ENCODE data around the gene PSMC3. TPM values are rescaled to one million over a fixed set of nuclear protein-coding genes. Genes with fewer than 3 reads are reported as not detected.

The PSMC3 gene
- total RNA-seq, 2 donors from 2014 or later = 126 to 134 TPM

DNA sequence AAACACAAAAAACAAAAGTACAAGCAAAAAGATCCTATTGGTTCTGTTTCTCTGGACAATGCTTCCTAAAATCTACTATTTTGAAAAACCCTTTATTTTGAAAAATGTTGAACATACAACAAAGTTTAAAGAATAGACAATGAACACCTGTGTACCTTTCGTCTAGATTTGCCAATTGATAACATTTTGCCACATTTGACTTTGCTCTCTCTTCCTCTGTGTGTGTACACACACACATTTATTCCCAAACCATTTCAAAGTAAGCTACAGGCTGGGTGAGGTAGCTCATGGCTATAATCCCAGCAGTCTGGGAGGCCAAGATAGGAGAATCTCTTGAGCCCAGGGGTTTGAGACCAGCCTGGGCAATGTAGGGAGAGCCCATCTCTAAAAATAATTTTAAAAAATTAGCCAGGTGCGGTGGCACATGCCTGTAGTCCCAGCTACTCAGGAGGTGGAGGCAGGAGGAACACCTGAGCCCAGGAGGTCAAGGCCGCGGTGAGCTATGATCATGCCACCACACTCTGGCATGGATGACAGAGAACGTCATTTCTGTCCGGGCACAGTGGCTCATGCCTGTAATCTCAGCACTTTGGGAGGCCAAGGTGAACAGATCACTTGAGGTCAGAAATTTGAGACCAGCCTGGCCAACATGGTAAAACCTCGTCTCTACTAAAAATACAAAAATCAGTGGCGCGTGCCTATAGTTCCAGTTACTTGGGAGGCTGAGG is 5.3 kb upstream of the PSMC3 start:
- Mint-ChIP-seq H3K9me3 (no peaks in the 10 kb centered on the region), H3K27ac (no peak overlapping the region), H3K36me3 (peaks cover 0 to 2% of the 10 kb centered on the region in 2 donors)
- ATAC-seq (no peak), DNase-seq (ENCODE audit: low spot score in 2 of 2) (no peak)

DNA sequence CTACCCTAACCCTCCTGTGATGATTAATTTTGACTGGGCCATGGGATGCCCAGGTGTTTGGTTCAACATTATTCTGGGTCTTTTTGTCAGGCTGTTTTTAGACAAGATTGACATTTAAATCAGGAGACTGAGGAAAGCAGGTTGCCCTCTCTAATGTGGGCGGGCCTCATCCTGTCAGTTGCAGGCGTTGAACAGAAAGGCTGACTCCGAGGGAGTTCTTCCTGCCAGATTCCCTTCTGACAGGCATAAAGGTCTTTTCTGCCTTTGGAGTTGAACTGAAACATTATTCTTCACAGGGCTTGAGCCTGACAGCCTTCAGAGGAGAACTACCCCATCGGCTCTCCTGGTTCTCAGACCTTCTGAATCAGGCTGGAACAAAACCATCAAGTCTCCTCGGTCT is 4.3 kb upstream of the PSMC3 start:
- ATAC-seq (no peak), DNase-seq (ENCODE audit: low spot score in 2 of 2) (no peak)
- no peaks in the 10 kb centered on the region for H3K9me3 Mint-ChIP-seq
- no peak overlapping the region for H3K27ac Mint-ChIP-seq
- H3K36me3 Mint-ChIP-seq = peaks cover 10 to 12% of the 10 kb centered on the region in 2 donors

DNA sequence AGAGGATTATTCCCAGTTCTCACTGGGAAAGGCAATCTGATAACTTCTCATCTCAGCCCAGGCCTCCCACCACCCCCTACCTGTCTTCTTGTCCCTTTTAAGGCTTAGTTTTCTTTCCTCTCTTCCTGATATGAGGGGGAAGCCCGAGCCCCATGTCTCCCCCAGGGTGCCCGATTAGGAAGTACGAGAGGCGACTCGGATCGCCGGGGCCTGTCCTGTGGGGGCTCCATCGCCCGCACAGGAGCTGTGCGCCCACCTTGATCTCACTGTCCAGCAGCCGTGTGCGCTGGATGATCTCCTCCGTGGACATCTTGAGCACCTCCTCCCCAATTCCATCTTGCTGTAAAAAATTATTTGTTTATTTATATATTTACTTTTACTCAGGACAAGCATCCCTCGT is 628 bp downstream of the PSMC3 start:
- Mint-ChIP-seq H3K9me3 (no peaks in the 10 kb centered on the region), H3K36me3 (peaks cover 33 to 36% of the 10 kb centered on the region in 2 donors), H3K27ac (peak overlapping the region; percentile 99 to 100)
- DNase-seq (ENCODE audit: low spot score in 2 of 2) (no peak), ATAC-seq (no peak)

DNA sequence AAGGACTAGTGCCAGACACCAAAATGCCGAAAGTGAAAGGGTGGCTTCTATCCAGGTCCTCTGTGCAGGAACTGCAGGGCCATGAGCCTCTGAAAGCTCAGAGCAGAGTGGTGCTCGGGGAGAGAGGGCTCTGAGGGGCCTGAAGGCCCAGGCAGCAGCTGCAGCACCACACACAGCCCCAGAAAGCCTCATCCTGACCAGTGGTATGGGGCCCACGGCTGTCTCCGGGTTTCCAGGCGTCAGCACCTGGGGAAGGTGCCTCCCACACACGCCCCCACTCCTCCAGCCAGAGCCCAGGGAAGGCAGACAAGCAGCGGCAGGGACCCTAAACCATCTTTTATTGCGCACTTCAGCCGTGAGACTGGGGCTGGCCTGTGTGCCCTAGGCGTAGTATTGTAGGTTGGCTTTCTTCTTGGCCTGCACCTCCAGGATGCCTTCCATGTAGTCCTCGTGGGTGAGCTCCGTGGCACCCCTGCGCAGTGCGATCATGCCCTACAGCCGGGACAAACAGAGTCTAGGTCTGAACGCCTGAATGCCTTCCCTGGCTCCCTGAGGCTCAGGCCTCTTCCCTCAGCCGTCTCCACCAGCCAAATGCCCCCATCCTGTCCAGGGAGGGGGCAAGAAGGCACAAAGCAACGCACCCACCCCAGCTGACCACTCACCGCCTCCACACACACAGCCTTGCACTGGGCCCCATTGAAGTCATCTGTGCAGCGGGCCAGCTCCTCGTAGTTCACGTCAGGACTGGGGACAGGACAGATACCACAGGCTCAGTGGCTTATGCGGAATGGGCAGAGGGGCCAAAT is 7.6 kb downstream of the PSMC3 start:
- Mint-ChIP-seq H3K36me3 (peaks cover 8 to 23% of the 10 kb centered on the region in 2 donors), H3K27ac (peak overlapping the region; percentile 62 to 95), H3K9me3 (no peaks in the 10 kb centered on the region)
- ATAC-seq = no peak
- DNase-seq (ENCODE audit: low spot score in 2 of 2) = no peak

DNA sequence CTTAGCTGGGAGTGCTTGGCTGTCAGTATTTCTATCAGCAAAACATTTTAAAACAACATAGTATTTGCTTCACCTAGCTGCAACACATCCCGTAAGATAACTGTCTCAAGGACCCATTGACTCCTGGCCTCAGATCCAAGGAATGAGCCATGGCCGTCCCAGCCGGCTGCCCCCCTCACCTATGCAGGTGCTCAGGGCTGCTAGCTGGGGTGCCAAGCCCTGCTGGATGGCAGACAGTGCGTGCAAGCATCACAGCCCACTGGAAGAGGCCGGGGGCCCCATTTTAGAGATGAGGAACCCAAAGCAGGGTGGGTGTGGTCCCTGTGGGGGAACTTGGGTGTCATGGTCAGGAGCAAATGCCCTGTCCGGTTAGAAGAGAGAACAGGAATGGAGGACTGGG is 8.5 kb downstream of the PSMC3 start:
- Mint-ChIP-seq H3K36me3 (peaks cover 6 to 22% of the 10 kb centered on the region in 2 donors), H3K9me3 (no peaks in the 10 kb centered on the region), H3K27ac (peak overlapping the region; percentile 62 to 95)
- ATAC-seq (no peak), DNase-seq (ENCODE audit: low spot score in 2 of 2) (no peak)

DNA sequence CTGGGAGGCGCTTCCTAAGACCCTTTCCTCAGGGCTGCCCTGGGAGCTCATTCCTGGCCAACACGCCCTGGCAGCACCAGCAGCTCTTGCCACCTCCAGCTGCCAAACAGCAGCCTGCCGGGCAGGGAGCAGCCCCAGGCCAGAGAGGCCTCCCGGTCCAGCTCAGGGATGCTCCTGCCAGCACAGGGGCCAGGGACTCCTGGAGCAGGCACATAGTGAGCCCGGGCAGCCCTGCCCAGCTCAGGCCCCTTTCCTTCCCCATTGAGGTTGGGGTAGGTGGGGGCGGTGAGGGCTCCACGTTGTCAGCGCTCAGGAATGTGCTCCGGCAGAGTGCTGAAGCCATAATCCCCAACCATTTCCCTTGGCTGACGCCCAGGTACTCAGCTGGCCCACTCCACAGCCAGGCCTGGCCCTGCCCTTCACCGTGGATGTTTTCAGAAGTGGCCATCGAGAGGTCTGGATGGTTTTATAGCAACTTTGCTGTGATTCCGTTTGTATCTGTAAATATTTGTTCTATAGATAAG is 10.2 kb downstream of the PSMC3 start:
- peak; percentile 3 to 8 for ATAC-seq
- H3K36me3 Mint-ChIP-seq = peaks cover 6 to 17% of the 10 kb centered on the region in 2 donors
- peak overlapping the region; percentile 24 to 29 for H3K27ac Mint-ChIP-seq

DNA sequence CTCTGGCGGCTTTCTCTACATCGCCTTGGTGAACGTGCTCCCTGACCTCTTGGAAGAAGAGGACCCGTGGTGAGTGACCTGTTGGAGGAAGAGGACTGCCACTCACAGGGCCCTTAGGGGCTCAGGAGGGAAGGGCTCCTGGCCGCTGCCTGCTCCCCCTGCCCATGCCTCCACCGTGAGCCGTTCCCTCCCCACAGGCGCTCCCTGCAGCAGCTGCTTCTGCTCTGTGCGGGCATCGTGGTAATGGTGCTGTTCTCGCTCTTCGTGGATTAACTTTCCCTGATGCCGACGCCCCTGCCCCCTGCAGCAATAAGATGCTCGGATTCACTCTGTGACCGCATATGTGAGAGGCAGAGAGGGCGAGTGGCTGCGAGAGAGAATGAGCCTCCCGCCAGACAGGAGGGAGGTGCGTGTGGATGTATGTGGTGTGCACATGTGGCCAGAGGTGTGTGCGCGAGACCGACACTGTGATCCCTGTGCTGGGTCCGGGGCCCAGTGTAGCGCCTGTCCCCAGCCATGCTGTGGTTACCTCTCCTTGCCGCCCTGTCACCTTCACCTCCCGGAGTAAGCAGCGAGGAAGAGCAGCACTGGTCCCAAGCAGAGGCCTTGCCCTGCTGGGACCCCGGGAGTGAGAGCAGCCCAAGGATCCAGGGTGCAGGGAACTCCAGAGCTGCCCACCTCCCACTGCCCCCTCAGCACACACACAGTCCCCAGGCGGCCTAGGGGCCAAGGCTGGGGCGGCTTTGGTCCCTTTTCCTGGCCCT is 11.0 kb downstream of the PSMC3 start:
- H3K27ac Mint-ChIP-seq = peak overlapping the region in 1 of 2 donors; percentile 24
- no peaks in the 10 kb centered on the region for H3K9me3 Mint-ChIP-seq
- ATAC-seq (peak; percentile 3 to 4), DNase-seq (ENCODE audit: low spot score in 2 of 2) (no peak)
- H3K36me3 Mint-ChIP-seq = peaks cover 6 to 15% of the 10 kb centered on the region in 2 donors

More for the DNA sequence above, 10.2 kb downstream of the PSMC3 start:
- no peaks in the 10 kb centered on the region for H3K9me3 Mint-ChIP-seq
- no peak for DNase-seq (ENCODE audit: low spot score in 2 of 2)

DNA sequence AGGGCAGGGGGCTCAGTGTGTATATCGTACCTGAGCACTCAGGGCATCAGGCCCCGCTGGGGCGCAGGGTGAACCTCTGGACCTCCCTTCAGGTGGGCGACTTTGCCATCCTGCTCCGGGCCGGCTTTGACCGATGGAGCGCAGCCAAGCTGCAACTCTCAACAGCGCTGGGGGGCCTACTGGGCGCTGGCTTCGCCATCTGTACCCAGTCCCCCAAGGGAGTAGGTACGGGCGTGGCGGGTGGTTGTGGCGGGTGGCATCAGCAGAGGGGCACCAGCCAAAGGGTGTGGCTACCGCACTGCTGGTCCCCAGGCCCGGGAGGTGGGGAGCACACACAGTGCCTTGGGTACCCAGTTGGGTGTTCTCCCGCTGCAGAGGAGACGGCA is 11.6 kb downstream of the PSMC3 start:
- Mint-ChIP-seq H3K27ac (peak overlapping the region in 1 of 2 donors; percentile 68), H3K36me3 (peaks cover 0 to 9% of the 10 kb centered on the region in 2 donors), H3K9me3 (no peaks in the 10 kb centered on the region)
- ATAC-seq = peak in 1 of 2 donors; percentile 3
- DNase-seq (ENCODE audit: low spot score in 2 of 2) = no peak

DNA sequence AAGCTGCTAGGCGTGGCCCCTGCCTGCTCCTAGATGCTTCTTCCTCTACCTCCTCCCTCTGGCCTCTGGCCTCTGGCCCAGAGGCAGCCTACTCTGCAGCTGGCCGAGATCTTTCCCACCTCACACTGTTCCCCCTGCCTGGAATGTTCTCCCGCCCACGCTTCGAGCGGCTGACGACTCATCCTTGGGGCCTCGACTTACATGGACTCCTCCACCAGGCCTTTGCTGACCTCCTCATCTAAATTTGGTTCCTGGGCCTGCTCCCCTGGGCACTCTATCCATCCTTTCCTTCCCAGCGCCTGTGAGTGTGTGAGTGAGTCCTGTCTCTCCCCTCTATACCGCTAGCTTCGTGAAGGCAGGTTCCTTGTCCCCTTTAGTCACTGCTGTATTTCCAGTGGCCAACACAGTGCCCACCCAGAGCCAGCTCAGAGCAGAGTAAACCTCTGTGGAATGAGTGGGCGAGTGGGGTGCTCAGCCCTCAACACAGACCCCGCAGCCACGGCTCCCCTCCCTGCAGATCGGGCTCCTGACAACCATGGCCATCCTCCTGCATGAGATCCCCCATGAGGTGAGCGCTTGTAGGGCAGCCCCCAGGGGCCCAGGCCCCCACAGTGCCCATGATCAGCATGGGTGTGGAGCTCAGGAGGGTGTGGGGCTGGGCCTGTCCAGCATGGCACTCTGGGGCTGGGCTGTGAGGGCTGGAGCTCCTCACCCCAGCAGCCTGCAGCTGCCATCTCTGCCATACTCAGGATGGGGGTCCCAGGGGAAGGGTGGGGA is 12.1 kb downstream of the PSMC3 start:
- DNase-seq (ENCODE audit: low spot score in 2 of 2) (no peak), ATAC-seq (peak in 1 of 2 donors; percentile 15)
- H3K9me3 Mint-ChIP-seq = no peaks in the 10 kb centered on the region
- H3K27ac Mint-ChIP-seq = peak overlapping the region in 1 of 2 donors; percentile 68
- H3K36me3 Mint-ChIP-seq = peaks cover 0 to 8% of the 10 kb centered on the region in 2 donors

DNA sequence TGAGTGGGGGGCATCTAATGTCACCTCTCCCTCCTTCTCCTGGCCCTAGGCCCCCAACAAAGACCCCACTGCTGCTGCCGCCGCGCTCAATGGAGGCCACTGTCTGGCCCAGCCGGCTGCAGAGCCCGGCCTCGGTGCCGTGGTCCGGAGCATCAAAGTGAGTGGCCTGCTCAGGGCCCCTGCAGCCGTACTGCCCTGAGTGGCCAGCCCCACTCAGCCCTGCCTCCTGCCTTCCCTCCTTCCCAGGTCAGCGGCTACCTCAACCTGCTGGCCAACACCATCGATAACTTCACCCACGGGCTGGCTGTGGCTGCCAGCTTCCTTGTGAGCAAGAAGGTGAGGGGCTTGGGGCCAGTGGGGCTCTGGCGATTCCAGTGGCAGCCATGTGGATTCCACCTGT is 12.9 kb downstream of the PSMC3 start:
- no peaks in the 10 kb centered on the region for H3K9me3 Mint-ChIP-seq
- DNase-seq (ENCODE audit: low spot score in 2 of 2) = no peak
- no peak for ATAC-seq
- peak overlapping the region in 1 of 2 donors; percentile 68 for H3K27ac Mint-ChIP-seq
- H3K36me3 Mint-ChIP-seq = peaks cover 0 to 8% of the 10 kb centered on the region in 2 donors

DNA sequence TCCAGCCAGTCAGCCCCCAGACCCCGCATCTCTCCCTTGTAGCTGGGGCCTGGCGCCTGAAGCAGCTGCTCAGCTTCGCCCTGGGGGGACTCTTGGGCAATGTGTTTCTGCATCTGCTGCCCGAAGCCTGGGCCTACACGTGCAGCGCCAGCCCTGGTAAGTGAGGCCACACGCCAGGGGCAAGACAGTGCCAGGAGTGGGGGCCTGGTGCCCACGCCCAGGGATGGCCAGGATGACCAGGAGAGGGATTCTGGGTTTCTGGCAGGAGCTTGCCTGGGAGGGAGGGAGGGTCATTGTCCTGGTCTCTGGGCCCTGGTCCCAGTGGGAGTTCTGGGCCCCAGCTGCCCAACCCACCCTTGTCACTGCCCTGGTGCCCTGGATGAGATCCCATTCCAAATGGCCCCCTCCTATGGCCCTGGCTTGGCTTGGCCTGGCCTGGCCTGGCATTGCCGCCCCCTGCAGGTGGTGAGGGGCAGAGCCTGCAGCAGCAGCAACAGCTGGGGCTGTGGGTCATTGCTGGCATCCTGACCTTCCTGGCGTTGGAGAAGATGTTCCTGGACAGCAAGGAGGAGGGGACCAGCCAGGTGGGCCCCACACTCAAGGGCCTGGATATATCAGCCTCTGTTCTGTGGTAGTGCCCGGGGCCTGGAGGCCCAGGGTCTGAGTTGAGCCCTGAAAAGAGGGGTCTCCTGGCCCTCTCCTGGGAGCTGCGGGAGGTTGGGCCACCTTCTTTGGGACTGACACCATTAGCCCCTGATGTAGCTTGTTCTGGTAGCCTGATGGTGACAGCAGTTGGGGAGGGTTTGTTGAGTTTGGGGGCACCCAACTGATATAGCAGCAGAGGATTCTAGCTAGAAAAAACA is 14.1 kb downstream of the PSMC3 start:
- ATAC-seq = no peak
- H3K9me3 Mint-ChIP-seq = no peaks in the 10 kb centered on the region
- no peaks in the 10 kb centered on the region for H3K36me3 Mint-ChIP-seq
- no peak overlapping the region for H3K27ac Mint-ChIP-seq
- DNase-seq (ENCODE audit: low spot score in 2 of 2) = peak in 1 of 2 donors; percentile 78

DNA sequence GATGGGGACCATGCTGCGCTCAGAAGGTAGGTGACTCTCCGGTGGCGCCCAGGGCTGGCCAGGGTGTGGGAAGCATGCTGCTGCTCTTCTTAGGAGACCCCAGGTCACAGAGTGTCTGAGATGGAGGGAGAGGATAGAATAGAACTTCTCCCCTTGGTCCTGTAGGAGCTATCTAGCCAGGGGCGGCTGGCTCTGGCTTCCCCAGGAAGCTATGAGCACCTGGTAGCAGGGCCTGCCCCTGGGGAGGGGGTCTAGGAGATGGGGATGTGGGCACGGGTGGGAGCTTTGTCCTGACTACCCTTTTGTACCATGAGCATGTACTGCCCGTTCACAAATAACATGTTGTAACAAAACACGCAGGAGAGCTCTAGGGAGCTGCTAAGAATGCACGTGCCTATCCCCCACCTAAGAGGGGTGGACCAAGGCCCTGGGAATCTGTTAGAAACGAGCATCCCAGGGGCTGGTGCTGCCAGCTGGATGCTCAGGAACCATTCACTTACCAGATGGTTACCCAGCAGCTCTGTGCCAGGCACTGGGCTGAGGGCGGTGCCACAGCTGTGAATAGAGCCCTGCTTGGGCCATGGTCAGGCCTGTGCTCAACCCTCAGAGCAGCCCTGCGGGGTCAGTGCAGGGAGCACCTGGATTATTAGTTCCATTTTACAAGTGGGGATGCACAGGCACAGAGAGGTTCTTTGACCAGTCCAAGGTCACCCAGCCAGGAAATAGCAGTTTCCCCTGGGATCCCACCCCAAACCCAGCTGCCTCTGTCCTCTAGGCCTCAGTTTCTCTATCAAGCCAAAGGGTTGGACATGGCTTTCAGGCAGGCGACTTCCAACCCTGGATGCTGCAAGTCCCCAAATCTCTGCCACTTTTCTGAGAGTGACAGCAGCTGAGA is 15.6 kb downstream of the PSMC3 start:
- DNase-seq (ENCODE audit: low spot score in 2 of 2) (no peak), ATAC-seq (no peak)
- H3K36me3 Mint-ChIP-seq = no peaks in the 10 kb centered on the region
- H3K27ac Mint-ChIP-seq = no peak overlapping the region
- no peaks in the 10 kb centered on the region for H3K9me3 Mint-ChIP-seq

DNA sequence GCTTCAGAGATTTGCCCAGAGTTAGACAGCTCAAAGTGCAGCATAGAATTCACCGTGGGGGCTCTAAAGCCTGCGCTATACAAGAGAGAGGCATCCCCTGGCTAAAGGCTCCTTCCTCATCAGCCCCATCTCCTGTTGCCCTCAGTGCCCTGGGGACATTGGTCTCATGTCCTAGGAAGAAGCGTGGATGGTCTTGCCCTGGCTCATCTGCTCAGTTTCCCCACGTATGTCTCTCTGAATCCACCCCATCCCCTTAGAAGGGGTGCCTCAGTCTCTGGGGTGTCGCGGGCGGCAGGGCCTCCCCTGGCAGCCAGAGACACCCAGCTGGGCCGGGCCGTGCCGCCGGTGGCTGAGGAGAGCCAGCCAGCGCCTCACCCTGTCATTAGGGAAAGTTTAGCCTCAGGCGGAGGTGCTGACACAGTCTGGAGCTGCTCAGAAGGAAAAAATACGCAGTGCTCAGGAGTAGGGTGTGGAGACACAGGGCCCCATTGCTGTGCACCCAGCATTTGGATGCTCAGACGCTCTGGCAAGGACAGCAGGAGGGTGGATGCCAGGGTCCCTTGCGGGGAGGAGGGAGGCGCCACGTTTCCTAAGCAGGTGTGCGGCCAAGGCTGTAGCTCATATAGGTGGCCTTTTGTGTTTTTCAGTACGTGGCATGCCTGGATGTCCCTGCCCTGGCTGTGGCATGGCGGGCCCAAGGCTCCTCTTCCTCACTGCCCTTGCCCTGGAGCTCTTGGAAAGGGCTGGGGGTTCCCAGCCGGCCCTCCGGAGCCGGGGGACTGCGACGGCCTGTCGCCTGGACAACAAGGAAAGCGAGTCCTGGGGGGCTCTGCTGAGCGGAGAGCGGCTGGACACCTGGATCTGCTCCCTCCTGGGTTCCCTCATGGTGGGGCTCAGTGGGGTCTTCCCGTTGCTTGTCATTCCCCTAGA is 16.5 kb downstream of the PSMC3 start:
- peak overlapping the region; percentile 90 to 95 for H3K27ac Mint-ChIP-seq
- ATAC-seq (no peak), DNase-seq (ENCODE audit: low spot score in 2 of 2) (no peak)
- H3K36me3 Mint-ChIP-seq = no peaks in the 10 kb centered on the region
- no peaks in the 10 kb centered on the region for H3K9me3 Mint-ChIP-seq
